Measurements from ENCODE around the gene FAM83G. TPM values are rescaled to one million over a fixed set of nuclear protein-coding genes. Genes with fewer than 3 reads are reported as not detected.

Gene FAM83G
- total and polyA plus RNA-seq, 8 donors = 5.6 to 12.9 (median 9.4) TPM

DNA sequence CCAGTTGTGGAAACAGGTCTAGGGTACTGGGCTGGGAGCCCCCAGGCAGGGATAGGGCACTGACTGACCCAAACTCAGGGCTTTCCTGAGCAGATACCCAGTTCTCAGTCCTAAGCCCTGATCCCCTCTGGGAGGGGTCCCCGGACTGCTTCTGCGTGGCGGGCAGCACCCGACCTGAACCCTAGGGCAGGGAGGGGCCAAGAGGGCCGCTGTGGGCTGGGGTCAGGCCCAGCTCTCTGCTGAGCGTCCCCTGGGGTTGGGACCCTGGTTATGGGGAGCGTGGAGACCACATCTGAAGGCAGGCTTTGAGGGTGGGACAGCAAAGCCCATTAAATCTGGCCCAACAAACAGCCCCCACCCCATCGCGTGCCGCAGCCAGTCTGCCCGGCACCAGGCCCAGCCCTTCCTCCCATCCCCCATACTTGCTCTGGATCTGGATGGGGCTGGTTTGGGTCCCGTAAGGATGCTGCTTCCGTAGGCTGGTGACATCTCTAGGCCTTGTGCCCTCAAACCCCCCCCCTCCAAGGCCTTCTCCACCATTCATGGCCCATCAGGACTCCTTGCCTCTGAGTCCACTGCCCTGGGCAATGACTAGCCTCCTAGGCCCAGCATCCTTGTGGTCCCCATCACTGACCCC, 691 bp upstream of the FAM83G start:
- TF ChIP-seq, protein P1, sequence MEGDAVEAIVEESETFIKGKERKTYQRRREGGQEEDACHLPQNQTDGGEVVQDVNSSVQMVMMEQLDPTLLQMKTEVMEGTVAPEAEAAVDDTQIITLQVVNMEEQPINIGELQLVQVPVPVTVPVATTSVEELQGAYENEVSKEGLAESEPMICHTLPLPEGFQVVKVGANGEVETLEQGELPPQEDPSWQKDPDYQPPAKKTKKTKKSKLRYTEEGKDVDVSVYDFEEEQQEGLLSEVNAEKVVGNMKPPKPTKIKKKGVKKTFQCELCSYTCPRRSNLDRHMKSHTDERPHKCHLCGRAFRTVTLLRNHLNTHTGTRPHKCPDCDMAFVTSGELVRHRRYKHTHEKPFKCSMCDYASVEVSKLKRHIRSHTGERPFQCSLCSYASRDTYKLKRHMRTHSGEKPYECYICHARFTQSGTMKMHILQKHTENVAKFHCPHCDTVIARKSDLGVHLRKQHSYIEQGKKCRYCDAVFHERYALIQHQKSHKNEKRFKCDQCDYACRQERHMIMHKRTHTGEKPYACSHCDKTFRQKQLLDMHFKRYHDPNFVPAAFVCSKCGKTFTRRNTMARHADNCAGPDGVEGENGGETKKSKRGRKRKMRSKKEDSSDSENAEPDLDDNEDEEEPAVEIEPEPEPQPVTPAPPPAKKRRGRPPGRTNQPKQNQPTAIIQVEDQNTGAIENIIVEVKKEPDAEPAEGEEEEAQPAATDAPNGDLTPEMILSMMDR (IDR thresholded peaks at IDR 0.05) = no peak
- H3K27ac ChIP-seq = peak overlapping the region; percentile 65 to 82 (median 73)
- FAIRE-seq (no peak), DNase-seq (peak in 1 of 6 donors; percentile 48), ATAC-seq (peak in 1 of 4 donors; percentile 11)
- H3K9me3 ChIP-seq = no peaks in the 10 kb centered on the region
- H3K27me3 ChIP-seq = no peaks in the 10 kb centered on the region
- intact Hi-C loops (cut with DNase I) = no loop called here
- H3K4me3 ChIP-seq = peak overlapping the region in 3 of 4 donors; percentile 47 to 84 (median 66)
- no peaks in the 10 kb centered on the region for H3K36me3 ChIP-seq
- peaks cover 0 to 17% (median 4%) of the 10 kb centered on the region in 3 donors for H3K4me1 ChIP-seq
- WGBS, 2 donors = 81 to 91% methylated on average over 13 of the region's 13 CpGs

DNA sequence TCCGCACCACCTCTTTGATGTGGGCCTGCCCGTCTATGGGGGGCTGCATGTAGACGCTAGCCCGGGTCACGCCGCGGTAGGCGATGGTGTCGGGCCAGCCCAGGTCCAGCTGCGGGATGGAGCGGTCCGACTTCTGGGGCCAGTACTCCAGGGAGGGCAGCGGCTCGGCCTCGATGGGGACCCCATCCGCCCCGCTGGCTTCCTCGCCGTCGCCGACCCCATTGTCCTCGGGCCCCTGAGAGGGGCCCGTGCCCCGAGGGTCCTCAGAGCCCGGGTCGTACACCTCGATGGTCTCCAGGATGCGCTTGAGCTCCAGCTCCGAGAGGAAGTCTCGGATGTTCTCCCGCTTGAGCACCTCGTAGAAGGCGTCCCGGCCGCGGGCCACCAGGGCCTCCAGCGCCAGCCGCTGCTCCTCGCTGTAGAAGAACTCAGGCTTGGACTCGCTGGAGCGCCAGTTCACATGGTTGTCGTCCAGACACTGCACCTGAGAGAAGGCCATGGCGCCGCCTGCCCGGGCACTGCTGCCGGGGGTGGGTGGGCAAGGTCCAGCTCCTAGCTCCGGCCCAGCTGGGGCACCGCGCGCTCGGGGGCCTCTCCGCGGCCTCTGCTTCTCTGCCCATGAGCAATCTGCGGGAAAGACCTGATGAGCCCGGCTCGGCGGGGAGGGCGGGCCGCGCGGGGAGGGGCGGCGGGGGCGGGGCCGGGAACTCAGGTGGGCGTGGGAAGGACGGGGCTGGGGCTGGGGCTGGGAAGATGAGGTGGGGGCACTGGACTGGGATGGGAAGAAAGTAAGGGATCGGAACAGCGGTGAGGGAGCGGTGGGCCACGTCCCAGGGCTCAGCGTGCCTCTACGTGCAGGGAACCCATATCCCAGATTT, 782 bp downstream of the FAM83G start:
- intact Hi-C loops (cut with DNase I) = no loop called here
- DNase-seq (peak; percentile 33 to 88 (median 48)), ATAC-seq (peak; percentile 21 to 54 (median 38)), FAIRE-seq (no peak)
- Histone ChIP-seq H3K4me3 (peak overlapping the region; percentile 46 to 84 (median 56)), H3K9me3 (no peaks in the 10 kb centered on the region), H3K27me3 (no peaks in the 10 kb centered on the region), H3K36me3 (no peaks in the 10 kb centered on the region), H3K4me1 (peaks cover 0 to 17% (median 4%) of the 10 kb centered on the region in 3 donors), H3K27ac (peak overlapping the region; percentile 47 to 82 (median 70))
- 31 to 34% methylated on average over 73 of the region's 73 CpGs for WGBS, 2 donors
- TF ChIP-seq, protein P1 (IDR thresholded peaks at IDR 0.05) = no peak

DNA sequence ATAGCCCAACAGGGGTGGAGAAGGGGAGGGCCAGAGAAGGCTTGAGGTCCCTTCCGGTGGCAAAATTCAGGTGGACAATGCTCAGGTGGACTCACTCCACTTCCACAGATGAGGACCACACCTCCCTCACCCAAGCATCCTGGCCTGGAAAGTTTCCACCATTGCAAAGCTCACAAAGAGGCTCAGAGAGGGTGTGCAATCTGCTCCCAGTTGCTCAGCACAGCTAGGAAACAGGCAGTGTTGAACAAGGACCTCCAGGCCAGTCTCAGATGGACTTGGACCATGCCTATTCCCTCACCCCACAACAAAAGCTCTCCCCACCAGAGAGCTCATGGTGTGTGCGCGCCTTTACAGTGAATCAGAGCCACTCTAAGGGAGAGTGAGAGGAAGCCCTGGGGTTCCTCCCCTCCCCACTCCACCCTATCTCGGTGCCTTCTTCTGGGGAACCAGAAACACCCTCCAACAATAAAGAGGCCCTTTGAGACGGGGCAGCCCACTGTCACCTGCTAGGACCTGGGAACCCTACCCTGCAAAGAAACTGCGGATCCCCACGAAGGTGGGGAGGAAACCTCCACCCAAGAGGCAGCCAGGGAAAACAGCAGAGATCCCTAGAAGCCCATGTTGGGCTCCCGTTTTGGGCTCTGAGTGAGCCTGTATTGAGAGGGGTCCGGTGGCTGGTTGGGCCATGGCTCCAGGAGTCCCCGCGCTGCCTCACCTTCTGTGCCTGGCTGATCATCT, 1.6 kb downstream of the FAM83G start:
- H3K4me3 ChIP-seq = peak overlapping the region in 3 of 4 donors; percentile 47 to 84 (median 66)
- no peaks in the 10 kb centered on the region for H3K27me3 ChIP-seq
- FAIRE-seq (no peak), DNase-seq (peak in 1 of 6 donors; percentile 26), ATAC-seq (no peak)
- no peaks in the 10 kb centered on the region for H3K9me3 ChIP-seq
- H3K27ac ChIP-seq = peak overlapping the region in 3 of 4 donors; percentile 47 to 82 (median 74)
- WGBS, 2 donors = 77 to 81% methylated on average over 11 of the region's 11 CpGs
- TF ChIP-seq, protein P1 (IDR thresholded peaks at IDR 0.05) = no peak
- intact Hi-C loops (cut with DNase I) = no loop called here
- peaks cover 0 to 17% (median 4%) of the 10 kb centered on the region in 3 donors for H3K4me1 ChIP-seq
- H3K36me3 ChIP-seq = no peaks in the 10 kb centered on the region

DNA sequence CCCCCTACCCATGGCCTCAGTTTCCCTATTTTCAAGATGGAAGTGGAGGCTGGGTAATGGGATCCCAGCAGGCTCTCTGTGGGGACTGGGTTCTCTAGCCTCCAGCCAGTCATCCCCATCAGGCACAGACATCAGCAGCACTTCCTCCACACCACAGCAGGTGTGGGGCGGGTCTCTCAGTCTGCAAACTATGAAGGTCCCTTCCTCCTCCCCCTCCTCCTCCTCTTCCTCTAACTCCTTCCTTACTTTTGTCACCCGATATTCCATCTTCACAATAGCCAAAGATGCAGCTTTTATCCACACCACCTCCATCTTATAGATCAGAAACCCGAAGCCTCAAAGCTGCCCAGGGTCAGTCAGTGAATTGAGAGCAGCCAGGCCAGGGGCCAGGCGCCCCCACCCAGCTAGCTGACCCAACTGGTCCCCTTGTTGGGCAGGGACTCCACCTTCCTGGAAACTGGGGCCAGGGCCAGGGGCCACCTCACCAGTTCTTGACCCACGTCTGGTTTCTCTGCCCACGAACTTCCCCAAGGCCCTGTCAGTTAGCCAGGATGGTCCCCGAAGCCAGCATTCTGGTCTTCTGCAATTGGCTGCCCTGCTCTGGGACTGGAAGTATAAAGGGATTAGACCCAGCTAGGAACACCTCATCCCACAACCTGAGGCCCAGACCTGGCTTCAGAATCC, 2.5 kb downstream of the FAM83G start:
- peak in 1 of 6 donors; percentile 58 for DNase-seq
- Histone ChIP-seq H3K27ac (peak overlapping the region; percentile 18 to 69 (median 27)), H3K9me3 (no peaks in the 10 kb centered on the region), H3K36me3 (no peaks in the 10 kb centered on the region), H3K4me3 (peak overlapping the region in 1 of 4 donors; percentile 84), H3K27me3 (no peaks in the 10 kb centered on the region), H3K4me1 (peaks cover 0 to 17% (median 4%) of the 10 kb centered on the region in 3 donors)
- WGBS, 2 donors = 66 to 83% methylated on average over 7 of the region's 7 CpGs
- no peak for ATAC-seq
- intact Hi-C loops (cut with DNase I) = no loop called here
- FAIRE-seq = no peak
- TF ChIP-seq, protein P1 (IDR thresholded peaks at IDR 0.05) = no peak

Measured in pancreas (tissue), 10 donors.